C4-2B (cell line): Measurements from ENCODE around the gene LANCL2.

ENCODE experiments used
- CTCF ChIP-seq: fragments of 450-650 bp; conservative IDR thresholded peaks from 2 replicates; pipeline ENCODE4 v1.5.1; 2017; ENCODE audit warnings: mild to moderate bottlenecking
- ZFX ChIP-seq: fragments of 450-650 bp; IDR thresholded peaks from 2 replicates; pipeline ENCODE4 v1.6.1; 2017

GRCh38 chr7:55374213-55374612 lies 9.1 kb downstream of the LANCL2 start:
- TF ChIP-seq CTCF = no peak
- no peak for TF ChIP-seq ZFX
